GM18870 (cell line): ENCODE results near the gene HDAC11.
"Not testable (repeated sequence)": the region's sequence is repeated elsewhere in the genome, so short reads cannot be mapped to it uniquely, and the experiment has no call there.

ENCODE experiments used
- ATAC-seq: cut with Tn5 transposase; IDR thresholded peaks from one replicate; pipeline ENCODE4 v1.9.1; 2021; ENCODE audit warnings: moderate library complexity; ENCODE audit not compliant: unreplicated experiment

HDAC11 gene

GRCh38 chr3:13466781-13467180, 13.3 kb upstream of the HDAC11 start:
- no peak for ATAC-seq

- ATAC-seq, result no peak
Measured at GRCh38 chr3:13470894-13471574, 9.1 kb upstream of the HDAC11 start.

GRCh38 chr3:13472286-13472685, 7.8 kb upstream of the HDAC11 start:
- ATAC-seq, result no peak

GRCh38 chr3:13473020-13473419, 7.1 kb upstream of the HDAC11 start:
- ATAC-seq, result no peak

GRCh38 chr3:13474021-13474420, 6.1 kb upstream of the HDAC11 start:
- no peak for ATAC-seq

GRCh38 chr3:13474776-13475303, 5.3 kb upstream of the HDAC11 start:
- no peak for ATAC-seq

GRCh38 chr3:13475871-13476590, 4.1 kb upstream of the HDAC11 start:
- no peak for ATAC-seq

GRCh38 chr3:13477943-13478342, 2.2 kb upstream of the HDAC11 start:
- ATAC-seq, result no peak

- ATAC-seq, result no peak
Measured at GRCh38 chr3:13479332-13479581, 849 bp upstream of the HDAC11 start.

- ATAC-seq, result peak; percentile 9
Measured at GRCh38 chr3:13480340-13481318, 523 bp downstream of the HDAC11 start.

- no peak for ATAC-seq
Measured at GRCh38 chr3:13482106-13482690, 2.1 kb downstream of the HDAC11 start.

GRCh38 chr3:13483286-13483685, 3.2 kb downstream of the HDAC11 start:
- no peak for ATAC-seq

- no peak for ATAC-seq
Measured at GRCh38 chr3:13483988-13484695, 4.0 kb downstream of the HDAC11 start.

- no peak for ATAC-seq
Measured at GRCh38 chr3:13484851-13485590, 4.9 kb downstream of the HDAC11 start.

- ATAC-seq, result not testable (repeated sequence)
Measured at GRCh38 chr3:13485630-13486562, 5.8 kb downstream of the HDAC11 start.

GRCh38 chr3:13487403-13487802, 7.3 kb downstream of the HDAC11 start:
- ATAC-seq, result no peak

GRCh38 chr3:13491206-13491974, 11.3 kb downstream of the HDAC11 start:
- ATAC-seq, result no peak

- ATAC-seq, result no peak
Measured at GRCh38 chr3:13492048-13492447, 11.9 kb downstream of the HDAC11 start.
